HG02884 (cell line): ENCODE results near the gene EPX.
"Not testable (repeated sequence)": the region's sequence is repeated elsewhere in the genome, so short reads cannot be mapped to it uniquely, and the experiment has no call there.

ENCODE experiments used
- ATAC-seq: cut with Tn5 transposase; IDR thresholded peaks from one replicate; pipeline ENCODE4 v1.9.1; 2021; ENCODE audit warnings: mild to moderate bottlenecking, moderate library complexity; ENCODE audit not compliant: unreplicated experiment

EPX gene, protein sequence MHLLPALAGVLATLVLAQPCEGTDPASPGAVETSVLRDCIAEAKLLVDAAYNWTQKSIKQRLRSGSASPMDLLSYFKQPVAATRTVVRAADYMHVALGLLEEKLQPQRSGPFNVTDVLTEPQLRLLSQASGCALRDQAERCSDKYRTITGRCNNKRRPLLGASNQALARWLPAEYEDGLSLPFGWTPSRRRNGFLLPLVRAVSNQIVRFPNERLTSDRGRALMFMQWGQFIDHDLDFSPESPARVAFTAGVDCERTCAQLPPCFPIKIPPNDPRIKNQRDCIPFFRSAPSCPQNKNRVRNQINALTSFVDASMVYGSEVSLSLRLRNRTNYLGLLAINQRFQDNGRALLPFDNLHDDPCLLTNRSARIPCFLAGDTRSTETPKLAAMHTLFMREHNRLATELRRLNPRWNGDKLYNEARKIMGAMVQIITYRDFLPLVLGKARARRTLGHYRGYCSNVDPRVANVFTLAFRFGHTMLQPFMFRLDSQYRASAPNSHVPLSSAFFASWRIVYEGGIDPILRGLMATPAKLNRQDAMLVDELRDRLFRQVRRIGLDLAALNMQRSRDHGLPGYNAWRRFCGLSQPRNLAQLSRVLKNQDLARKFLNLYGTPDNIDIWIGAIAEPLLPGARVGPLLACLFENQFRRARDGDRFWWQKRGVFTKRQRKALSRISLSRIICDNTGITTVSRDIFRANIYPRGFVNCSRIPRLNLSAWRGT

DNA sequence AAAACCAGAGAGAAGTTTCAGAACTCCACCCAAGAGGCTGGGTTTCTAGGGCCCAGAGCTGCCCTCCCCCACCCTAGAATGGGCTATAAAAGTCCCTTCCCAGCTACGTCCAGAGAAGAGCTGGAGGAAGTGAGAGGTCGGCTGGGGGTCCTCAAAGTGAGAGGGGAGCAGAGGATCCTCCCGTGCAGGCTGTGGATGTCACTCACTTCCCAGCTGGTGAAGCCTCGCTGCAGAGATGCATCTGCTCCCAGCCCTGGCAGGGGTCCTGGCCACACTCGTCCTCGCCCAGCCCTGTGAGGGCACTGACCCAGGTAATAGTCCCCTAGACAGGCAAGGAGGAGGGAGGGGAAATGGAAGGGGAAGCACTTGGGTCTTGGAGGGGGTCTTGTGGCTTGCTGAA, at the start of gene EPX:
Gene EPX, plus strand, starts transcription at position 115 of the 400 bp plus-strand sequence. Its CDS starts 121 bp downstream, at position 236.
- no peak for ATAC-seq

DNA sequence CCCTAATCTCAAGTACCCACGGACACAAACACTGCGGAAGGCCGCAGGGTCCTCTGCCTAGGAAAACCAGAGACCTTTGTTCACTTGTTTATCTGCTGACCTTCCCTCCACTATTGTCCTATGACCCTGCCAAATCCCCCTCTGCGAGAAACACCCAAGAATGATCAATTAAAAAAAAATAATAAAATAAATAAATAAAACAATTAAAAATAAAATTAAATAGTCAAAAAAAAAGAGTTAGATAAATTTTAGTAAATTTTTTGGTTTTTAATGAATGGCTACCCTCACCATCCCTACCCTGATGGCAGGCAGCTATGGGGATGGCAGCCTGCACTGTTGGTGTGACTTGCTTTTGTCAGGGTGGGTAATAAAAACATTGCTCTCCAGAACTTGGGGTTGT, 49.2 kb upstream of the EPX start:
- not testable (repeated sequence) for ATAC-seq

DNA sequence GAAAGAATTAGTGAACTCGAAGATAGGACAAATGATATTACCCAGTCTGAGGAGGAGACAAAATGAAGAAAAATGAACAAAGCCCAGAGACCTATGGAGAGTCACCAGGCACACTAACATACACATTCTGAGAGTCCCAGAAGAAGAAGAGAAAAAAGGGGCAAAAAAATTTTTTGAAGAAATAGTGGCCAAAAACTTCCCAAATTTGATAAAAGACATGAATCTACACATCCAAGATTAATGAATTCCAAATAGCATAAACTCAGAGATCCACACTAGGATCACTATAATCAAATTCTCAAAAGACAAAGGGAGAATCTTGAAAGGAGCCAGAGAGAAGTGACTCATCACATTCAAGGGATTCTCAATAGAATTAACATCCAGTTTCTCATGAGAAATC, 47.7 kb upstream of the EPX start:
- no peak for ATAC-seq

DNA sequence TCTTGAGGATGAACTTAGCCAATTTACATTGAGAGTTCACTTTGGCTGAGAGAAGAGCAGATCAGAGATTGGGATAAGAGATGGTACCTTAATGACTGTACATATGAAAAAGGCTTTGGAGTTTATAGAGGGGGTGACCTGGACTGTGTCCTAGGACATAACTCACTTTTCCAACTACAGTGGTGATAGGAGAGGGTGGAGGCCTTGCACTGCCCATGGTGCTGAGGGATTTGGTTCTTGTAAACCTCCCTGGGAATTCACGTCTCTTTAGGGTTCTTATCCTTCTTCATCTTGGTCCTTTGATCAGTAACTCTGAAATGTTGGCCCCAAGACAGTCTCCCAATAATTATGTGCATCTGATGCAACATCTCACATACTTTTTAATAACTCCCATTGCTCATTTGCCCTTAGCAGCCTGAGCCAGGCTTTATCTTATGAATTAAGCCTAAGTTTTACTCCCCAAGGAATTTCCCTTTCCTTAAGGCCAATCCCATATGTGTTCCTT, 44.5 kb upstream of the EPX start, which contains the start of gene OR4D1:
Gene OR4D1, plus strand, starts transcription at position 455 of the 505 bp plus-strand sequence. CDS start 6,770 bp downstream, outside the sequence.
- ATAC-seq: no peak

DNA sequence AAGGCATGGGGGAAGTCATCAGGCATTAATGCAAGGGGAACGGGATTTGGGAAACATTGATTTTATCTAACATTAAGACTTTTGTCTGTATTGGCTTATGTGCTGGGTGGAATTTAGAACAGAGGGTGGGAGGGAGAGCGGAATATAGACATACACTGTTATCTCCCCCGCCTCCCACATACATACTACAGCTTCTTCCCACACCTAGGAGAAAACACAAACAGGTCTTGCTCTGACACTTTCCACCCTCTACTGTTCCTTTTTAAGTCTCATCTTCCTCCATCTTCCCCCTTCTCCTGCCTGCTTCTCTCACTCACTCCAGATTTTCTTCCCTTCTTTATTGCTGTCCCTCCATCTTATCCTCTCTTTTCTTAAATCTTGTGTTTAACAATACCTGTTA, 43.9 kb upstream of the EPX start:
- no peak for ATAC-seq

DNA sequence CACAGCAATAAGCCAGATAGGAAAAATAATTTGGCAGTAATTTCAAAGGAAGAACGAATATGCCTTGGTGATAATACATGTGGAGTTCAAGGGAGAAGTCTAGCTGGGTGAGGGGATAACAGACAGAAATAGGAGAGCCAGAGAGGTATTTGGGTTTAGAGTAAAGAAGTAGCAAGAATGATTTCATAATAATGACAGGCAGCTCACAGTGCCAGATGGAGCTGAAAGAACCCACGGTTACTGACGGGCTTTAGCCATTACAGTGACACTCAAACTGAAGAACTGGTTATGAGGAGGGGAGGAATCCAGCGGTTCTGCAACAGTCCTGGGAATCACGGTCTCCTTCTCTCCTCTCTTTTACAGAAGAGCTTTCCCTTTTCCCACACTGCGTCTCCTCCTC, 42.1 kb upstream of the EPX start:
- ATAC-seq: no peak

DNA sequence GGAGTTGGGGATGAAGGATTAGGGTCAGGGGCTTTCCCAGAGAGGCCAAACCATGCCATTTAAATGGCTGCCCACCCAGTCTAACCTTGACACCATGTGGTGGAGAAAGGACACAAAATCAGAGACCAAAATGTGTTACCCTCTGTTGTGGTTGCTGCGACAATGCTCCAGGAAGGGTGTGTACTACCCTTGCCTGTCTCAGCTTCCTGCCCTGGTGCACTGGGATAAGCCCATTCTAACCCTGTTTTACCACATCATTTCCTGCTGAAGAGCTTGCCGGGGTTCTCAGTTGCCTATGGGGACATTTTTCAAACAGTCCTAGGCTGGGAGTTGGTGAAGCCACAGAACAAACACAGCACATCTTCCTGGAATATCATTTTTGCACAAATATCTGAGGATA, 39.5 kb upstream of the EPX start:
- ATAC-seq: no peak

DNA sequence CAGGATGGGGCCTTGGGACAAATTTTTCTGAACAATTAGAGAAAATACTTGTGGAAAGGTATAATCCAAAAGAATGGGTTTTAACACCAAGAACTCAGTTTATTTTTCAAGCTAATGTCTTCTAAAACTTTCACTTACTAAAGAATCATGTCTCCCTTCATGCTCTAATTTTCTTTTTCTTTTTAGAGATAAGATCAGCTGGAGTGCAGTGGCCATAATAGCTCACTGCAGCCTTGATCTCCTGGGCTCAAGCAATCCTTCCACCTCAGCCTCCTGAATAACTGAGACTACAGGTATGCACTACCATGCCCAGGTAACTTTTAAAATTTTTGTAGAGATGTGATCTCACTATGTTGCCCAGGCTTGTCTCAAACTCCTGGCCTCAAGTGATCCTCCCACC, 38.9 kb upstream of the EPX start:
- no peak for ATAC-seq

DNA sequence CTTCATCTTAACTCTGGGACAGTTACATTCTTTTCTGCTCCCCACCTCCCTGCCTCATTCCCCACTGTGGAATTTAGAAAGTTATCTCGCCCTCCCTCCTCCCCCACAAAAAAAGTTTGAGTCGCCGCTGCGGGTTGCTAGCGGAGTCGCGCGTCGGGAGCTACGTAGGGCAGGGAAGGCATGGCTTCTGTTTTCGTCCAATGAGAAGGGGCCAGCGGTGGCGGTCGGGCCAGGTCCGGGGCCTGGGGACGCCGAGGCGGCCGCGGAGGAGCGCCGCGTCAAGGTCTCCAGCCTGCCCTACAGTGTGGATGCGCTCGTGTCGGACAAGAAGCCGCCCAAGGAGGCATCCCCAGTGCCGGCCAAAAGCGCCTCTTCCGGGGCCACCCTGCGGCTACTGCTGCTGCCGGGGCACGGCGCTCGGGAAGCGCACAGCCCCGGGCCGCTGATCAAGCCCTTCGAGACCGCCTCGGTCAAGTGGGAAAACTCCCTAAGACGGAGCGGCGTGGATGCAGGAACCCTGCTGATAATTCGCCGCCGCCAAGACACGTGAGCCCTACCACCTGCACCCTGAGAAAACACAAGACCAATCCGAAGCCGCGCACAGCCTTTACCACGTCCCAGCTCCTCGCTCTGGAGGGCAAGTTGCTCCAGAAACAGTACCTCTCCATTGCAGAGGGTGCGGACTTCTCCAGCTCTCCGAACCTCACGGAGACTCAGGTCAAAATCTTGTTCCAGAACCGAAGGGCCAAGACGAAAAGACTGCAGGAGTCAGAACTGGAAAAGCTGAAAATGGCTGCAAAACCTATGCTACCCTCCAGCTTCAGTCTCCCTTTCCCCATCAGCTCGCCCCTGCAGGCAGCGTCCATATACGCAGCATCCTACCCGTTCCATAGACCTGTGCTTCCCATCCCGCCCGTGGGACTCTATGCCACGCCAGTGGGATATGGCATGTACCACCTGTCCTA, 35.4 kb upstream of the EPX start:
- no peak for ATAC-seq

DNA sequence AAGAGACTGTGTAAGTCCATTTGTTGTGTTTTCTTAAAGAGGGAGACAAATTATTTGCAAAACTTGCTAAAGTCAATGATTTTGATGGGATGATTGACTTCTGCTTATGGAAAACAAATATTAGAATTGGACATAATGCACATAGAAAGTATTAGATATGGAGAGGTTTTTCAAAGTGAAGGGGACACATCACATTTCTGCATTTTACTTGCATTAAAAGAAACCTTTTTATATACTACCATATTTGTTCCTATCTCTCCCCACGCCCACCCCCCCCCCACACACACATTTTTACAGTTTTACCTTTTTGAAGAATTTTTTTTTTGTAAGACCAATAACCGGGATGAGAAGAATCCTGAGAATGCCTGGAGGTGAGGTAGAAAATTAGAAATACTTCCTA, 34.3 kb upstream of the EPX start:
- ATAC-seq: no peak

DNA sequence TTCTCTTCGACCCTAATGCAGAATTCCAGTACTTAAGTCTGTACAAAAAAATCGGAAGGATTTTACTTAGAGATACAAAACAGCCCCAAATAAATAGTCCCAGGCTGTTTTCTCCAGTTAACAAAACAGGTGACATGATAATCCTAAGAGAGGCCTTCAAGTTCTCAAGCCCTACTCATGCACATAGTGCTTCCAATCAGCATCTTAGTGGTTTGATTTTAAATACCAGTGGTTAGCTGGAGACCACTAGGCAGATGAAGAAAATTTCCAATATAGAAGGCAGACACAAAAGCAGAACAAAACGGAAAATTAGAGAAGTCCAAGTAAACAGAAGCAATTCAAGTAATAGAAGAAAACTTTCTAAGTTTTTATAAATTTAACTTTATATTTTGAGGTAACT, 31.0 kb upstream of the EPX start:
- no peak for ATAC-seq

DNA sequence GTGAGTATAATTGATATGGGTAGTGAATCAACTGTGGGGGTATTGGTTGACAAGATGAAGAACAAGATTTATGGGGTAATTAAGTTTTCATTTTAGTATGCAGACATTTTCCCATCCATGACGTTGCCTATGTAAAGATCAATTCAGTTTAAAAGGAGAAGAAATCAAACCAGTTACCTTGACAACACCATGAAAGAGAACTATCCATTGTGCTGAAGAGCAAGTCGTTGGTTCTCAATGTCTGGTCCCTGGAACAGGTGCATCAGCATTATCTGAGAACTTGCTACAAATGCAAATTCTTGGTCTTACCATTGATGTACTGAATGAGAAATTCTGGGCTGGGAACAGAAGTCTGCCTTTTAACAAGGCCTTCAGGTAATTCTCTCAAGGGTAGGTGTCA, 26.5 kb upstream of the EPX start:
- ATAC-seq: no peak

DNA sequence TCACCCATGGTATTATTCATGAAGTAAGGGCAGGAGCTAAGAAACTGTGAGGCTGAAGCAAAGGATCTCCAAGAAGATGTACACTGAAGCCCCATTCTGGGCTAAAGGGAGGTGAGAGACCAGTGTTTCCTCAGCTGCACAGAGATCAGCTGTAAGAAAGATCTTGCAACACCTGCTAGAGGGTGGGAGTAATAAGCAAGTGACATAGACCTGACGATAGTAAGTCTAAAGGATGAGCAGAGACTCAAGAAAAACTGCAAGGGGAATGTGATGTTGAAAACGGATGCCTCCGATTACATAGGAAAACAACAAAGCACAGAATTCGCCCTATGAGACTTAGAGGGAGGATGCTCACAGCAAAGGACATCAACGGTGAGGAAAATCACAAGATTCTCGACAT, 25.8 kb upstream of the EPX start, which contains the start of gene OR4D2:
Gene OR4D2, plus strand, starts transcription at position 301 of the 400 bp plus-strand sequence. CDS start 2,674 bp downstream, outside the sequence.
- ATAC-seq: no peak

DNA sequence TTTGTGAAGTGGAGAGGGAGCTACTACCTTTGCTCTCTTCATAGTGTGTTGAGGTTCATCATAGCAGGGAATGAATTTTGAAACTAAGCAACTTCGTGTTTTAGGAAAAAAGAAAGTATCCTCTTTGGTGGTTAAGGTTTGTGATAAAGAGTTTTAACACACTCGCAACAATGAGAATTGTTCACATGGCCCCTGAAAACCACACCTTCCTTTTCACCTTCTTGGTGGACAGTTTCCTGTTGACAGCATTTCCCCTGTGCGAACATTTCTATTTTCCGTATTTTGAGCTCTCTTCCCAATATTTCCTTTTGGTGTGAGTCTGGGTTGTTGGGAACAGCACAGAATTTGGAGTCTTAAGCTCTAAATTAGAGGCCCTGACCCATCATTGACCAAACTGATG, 21.9 kb upstream of the EPX start:
- ATAC-seq: no peak

DNA sequence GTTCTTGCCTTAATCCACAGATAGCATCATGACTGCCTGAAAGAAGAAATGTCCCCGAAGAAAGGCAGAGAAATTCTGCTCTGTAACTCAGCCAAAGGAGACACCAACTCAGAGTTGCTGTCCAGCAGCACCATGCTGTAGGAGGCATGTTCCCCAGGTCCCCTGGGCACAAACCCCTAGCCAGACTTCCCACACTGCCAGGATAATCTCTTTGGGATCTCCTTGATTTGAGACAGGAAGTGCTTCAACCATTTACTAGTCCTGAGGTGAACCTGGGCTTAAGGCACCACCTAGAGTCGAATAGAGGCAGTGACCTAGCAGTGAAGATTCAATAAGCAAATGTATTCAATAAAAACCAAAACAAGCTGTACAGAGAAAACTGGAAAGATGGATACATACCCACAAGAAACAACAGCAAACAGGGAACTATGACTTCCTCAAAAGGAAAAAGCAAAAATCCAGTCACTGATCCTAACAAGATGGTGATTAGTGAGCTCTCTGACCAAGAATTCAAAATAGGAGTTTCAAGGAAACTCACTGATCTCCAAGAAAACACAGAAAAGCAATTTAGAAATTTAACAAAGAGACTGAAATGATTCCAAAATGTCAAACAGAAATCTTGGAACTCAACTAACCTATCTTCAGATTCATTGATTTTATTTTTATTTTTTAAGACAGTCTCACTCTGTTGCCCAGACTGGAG, 20.0 kb upstream of the EPX start:
- ATAC-seq: no peak

DNA sequence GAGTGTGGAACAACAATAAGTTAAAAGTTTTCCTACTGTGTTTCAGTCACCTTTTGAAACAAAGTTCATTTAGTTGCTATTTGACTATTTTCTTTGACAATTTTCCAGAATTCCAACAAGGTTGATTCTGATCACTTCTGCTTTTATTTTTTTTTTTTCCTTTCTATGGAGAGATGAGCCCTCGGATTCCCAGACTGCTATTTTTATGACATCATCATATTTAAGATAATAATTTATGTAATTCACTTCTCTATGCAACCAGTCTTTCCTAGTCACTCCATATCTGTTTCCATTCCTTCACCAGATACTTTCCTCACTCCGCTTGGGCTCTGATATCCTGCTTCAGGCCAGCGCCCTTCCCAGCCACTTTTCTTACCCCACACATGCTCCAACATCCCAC, 17.7 kb upstream of the EPX start:
- no peak for ATAC-seq

DNA sequence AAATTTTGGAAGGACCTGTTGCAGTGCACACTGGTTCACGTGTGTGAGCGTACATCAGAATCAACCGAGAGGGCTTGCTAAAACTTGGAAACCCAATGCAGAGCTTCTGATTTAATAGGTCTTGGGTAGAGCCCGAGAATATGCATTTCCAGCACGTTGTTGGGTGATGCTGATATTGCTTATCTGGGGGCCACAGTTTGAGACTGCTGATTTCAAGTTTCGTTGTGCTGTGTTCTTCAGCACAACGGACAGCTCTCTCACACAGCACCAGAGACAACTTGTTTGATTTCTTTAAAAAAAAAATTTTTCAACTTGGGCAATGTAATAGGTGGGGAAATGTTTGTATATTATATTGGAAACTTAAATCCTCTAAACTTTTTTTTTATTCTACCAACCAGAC, 16.3 kb upstream of the EPX start:
- no peak for ATAC-seq

DNA sequence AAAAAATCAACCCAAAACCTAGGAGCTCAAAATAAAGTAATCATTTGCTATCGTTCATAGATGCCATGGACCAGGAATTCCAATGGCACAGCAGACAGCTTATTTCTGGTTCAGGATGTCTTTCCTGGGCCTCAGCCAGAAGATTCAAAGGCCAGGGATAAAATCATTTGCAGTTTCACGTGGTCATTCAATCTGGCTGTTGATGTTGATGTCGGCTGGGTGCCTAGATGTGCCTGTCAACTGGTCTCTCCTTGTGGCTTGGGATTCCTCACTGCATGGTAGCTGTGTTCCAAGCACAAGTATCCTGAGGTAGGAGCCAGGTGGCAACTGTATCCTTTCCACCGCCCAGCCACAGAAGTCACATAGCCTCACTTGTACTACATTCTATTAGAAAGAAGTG, 10.7 kb upstream of the EPX start:
- ATAC-seq: no peak

DNA sequence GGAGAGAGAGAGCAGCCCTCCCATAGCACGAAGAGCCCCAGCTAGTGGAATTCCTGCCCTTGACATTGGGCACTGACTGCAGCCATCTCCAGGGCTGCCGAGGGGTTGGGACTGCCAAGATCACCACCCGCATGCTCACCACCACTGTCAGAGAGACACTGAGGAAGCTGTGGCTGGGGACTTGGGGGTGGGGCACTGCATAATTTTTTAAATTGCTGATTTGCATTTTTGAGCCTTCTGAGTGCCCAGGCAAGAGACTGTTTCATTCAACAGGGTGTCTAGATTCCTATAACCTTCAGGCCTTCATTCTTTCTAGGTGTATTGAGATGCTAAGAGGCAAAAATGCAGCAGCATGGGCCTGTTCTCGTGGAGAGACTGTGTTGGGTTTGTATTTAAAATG, 9.0 kb upstream of the EPX start:
- no peak for ATAC-seq

DNA sequence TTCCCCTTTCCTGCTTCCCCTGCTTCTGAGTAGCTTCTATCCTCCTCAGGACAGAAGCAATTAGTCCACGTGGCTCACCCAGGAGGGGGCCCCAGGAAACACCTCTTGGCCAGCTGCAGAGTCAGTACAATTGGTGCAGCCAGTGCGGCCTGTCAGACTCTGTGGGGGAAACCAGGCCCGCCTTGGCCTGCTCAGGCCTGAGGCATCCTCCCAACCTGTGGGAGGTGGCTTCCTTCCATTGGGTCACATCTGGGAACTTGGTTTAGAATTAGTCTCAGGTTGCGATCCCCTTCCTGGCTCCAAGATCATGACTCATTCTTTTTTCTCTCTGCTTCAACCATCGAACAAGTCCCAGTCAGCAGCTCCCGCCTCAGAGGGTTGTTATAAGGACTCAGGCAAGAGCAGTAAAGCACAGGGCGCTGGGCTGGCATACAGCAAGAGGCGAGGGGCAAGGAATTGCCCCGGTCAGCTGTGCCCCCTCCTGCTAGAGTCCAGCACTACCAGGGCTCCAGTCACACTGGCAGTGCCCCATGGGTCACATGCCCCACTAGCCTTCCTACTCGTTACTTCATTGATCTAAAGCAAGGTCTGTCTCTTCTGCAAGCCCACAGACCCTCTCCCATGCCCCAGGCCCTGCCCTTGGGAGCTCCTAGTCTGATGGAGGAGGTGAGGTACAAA, 8.1 kb upstream of the EPX start:
- no peak for ATAC-seq
